Stimulated activated effector memory CD8-positive, alpha-beta T cell treated with anti-CD3 and anti-CD28 coated beads, Interleukin-12 subunit alpha, Interleukin-12 subunit beta, amount 100 ng/mL, for 72 hours (primary cell): ENCODE results near the gene PRPF40B.
A peak's percentile ranks its signal among the peaks of the same experiment; 100 is the strongest.

Experiments
- ATAC-seq: fragments of 150-1000 bp; cut with Tn5 transposase; 2 replicates; pipeline ENCODE4 v1.10.0; 2021
- DNase-seq, 2 donors: peaks; one replicate each; pipeline ENCODE4 v3.0.0; 2021 to 2022; ENCODE audit warnings: low spot score in 2 of 2
- H3K27ac Mint-ChIP-seq: one replicate; pipeline ENCODE4 v1.8.0; 2022; ENCODE audit warnings: mild to moderate bottlenecking, mixed read lengths
- H3K36me3 Mint-ChIP-seq: one replicate; pipeline ENCODE4 v1.8.0; 2022; ENCODE audit warnings: mild to moderate bottlenecking, mixed read lengths
- H3K4me1 Mint-ChIP-seq: one replicate; pipeline ENCODE4 v1.8.0; 2022; ENCODE audit warnings: mixed read lengths
- H3K4me3 Mint-ChIP-seq: one replicate; pipeline ENCODE4 v1.8.0; 2022; ENCODE audit warnings: mild to moderate bottlenecking, mixed read lengths
- H3K9me3 Mint-ChIP-seq: one replicate; pipeline ENCODE4 v1.8.0; 2022; ENCODE audit warnings: mixed read lengths

Gene PRPF40B

GRCh38 chr12:49623142-49623904 is at the start of gene PRPF40B:
Gene PRPF40B, plus strand, starts transcription at chr12:49623561. Its CDS starts 30 bp downstream, at chr12:49623591.
- Mint-ChIP-seq H3K36me3 (peaks cover 9% of the 10 kb centered on the region), H3K27ac (peak within 1 kb of the TSS; percentile 83), H3K9me3 (no peaks in the 10 kb centered on the region), H3K4me3 (peak within 1 kb of the TSS; percentile 76), H3K4me1 (peaks cover 19% of the 10 kb centered on the region)
- ATAC-seq (peak; percentile 88), DNase-seq (peak; percentile 81 to 89)

DNA sequence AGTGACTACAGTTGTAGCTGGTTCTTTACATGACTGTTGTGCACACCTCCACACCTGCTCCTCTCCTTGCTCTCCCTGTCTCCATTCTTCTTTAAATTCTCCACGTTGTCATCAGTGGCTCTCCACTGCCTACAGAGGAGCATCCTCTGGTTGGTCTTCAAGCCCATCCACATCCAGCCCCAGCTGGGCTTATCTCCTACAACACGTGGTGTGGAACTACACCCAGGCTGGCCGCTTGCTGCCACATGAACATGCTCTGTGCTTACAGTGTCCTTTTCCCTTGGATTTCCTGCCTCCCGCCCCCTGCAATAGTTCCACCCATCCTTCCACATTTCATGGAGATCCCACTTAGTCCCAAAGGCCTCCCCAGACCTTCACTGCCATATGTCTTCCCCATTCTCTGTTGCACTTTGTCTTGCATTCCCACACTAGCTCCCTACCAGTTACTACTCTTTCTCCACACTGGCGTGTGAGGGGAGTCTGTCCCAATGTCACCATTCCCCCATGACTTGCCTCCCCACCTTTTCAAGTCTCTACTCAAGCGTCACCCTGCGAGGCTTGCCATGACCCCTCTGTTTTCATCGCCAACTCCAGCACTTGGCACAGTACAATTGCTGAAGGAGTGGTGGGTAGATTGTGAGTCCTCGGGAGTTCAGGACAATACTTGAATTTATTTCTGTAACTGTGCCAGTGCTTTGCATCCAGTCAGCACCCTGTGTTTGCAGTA is 45.6 kb upstream of the PRPF40B start:
- Mint-ChIP-seq H3K36me3 (peaks cover 21% of the 10 kb centered on the region), H3K4me1 (peaks cover 39% of the 10 kb centered on the region), H3K27ac (peak overlapping the region; percentile 17), H3K4me3 (no peak overlapping the region), H3K9me3 (no peaks in the 10 kb centered on the region)
- ATAC-seq (no peak), DNase-seq (no peak)

GRCh38 chr12:49578471-49579112 is 44.8 kb upstream of the PRPF40B start:
- no peaks in the 10 kb centered on the region for H3K9me3 Mint-ChIP-seq
- H3K36me3 Mint-ChIP-seq: peaks cover 19% of the 10 kb centered on the region
- H3K4me3 Mint-ChIP-seq: no peak overlapping the region
- H3K4me1 Mint-ChIP-seq: peaks cover 40% of the 10 kb centered on the region
- ATAC-seq (no peak), DNase-seq (no peak)
- no peak overlapping the region for H3K27ac Mint-ChIP-seq

DNA sequence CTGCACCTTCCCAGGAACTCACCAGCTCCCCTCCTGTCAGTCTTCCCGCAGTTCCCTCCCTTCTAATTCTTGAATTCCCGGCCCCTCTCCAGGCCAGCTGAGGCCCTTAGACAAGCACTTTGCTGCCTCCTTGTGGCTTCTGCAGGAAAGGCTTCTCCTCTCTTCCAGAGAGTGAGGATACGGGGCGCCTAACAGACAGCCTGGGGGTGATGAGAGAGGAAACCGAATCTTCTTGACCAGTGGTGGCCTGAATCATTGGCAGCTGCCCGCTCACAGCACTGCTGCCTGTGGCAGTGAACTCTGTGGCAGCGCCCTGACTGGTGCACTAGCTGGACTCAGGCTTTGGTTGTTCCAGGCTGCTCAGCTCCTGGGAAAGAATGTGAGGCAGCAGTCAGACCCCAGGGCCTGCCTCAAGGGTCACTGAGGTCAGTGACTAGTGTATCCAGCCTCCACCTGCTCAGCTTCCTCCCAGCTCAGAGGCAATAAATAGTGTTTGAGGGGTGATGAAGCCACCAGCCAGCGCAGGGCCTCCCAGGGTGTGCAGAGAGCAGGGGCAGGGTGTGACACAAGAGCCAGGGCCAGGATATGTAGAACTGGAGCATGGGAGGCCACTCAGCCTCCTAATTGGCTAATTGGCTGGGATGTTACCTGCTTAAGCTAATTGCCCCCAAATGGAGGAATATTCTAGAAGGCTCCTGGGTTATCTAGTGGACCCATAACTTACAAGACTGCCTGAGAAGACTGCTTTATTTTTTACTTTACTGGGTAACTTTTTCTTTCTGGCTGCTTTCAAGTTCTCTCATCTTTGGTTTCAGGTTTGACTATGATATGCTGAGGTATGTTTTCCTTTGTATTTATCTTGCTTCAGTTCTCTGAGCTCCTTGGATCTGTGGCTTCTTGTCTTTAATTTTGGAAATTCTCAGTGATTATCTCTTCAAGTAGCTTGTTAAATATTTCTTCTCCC is 42.5 kb upstream of the PRPF40B start:
- peaks cover 40% of the 10 kb centered on the region for H3K4me1 Mint-ChIP-seq
- ATAC-seq (peak; percentile 77), DNase-seq (peak; percentile 30 to 74)
- H3K9me3 Mint-ChIP-seq: no peaks in the 10 kb centered on the region
- peak overlapping the region; percentile 48 for H3K27ac Mint-ChIP-seq
- H3K36me3 Mint-ChIP-seq: no peaks in the 10 kb centered on the region
- no peak overlapping the region for H3K4me3 Mint-ChIP-seq

GRCh38 chr12:49582201-49582600 is 41.2 kb upstream of the PRPF40B start:
- Mint-ChIP-seq H3K4me3 (no peak overlapping the region), H3K27ac (peak overlapping the region; percentile 48), H3K36me3 (no peaks in the 10 kb centered on the region), H3K9me3 (no peaks in the 10 kb centered on the region), H3K4me1 (peaks cover 34% of the 10 kb centered on the region)
- no peak for ATAC-seq
- DNase-seq: no peak

DNA sequence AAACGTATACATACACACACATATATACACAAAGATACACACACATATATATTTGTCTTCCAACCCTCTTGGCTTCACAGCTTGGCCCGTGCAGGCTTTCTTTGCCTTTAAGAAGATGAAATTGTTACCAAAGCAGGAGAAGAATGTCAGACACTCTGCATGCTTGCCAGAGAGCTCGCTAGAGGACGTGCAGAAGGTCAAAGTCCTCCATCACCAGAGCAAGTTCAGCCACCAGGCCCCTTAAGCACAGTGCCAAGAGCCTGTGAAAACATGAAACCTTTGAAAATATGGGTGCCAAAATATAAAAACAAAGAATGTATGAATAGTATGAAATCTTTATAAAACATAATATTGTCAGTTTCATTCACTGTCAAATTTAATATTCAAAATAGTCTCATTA is 40.5 kb upstream of the PRPF40B start:
- DNase-seq (no peak), ATAC-seq (no peak)
- Mint-ChIP-seq H3K9me3 (no peaks in the 10 kb centered on the region), H3K4me3 (no peak overlapping the region), H3K4me1 (peaks cover 30% of the 10 kb centered on the region), H3K27ac (no peak overlapping the region), H3K36me3 (no peaks in the 10 kb centered on the region)

DNA sequence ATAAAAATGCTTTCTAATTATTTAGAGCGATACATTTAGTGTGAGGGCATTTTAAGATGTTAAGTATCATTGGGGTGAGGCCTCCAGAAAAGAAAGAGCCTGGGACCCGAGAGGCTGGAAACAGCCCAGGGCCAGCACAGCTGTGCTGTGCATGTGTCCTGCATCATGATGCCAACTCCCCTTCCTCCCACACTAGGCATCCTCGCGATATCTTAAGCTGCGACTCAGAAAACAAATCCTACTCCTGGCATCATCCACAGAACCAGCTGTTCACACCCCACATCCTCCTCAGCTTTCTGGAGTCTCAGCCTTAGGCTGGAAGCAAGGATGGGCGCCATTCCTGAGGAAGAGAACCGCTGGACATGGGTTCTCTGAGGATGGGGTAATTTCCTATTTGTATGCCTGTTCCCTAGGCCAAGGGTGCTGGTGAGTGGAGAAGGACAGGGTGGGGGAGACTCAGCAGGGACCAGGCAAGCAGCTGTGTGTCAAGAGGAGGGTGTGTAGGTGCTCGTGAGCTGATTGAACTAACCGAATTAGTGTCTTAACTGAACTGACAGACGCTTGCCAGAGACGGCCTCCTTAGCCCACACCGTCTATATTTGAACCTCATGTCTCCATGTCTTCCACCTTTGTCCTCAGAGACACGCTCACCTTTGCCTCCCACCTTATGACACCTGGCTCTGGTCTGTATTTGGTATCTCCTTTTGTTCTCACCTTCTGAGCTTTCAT is 39.8 kb upstream of the PRPF40B start:
- H3K27ac Mint-ChIP-seq: no peak overlapping the region
- DNase-seq (no peak), ATAC-seq (no peak)
- no peak overlapping the region for H3K4me3 Mint-ChIP-seq
- peaks cover 28% of the 10 kb centered on the region for H3K4me1 Mint-ChIP-seq
- no peaks in the 10 kb centered on the region for H3K9me3 Mint-ChIP-seq
- no peaks in the 10 kb centered on the region for H3K36me3 Mint-ChIP-seq

GRCh38 chr12:49584591-49584990 is 38.8 kb upstream of the PRPF40B start:
- no peak for DNase-seq
- Mint-ChIP-seq H3K9me3 (no peaks in the 10 kb centered on the region), H3K4me1 (peaks cover 28% of the 10 kb centered on the region), H3K4me3 (no peak overlapping the region), H3K36me3 (no peaks in the 10 kb centered on the region), H3K27ac (peak overlapping the region; percentile 75)
- ATAC-seq: no peak

DNA sequence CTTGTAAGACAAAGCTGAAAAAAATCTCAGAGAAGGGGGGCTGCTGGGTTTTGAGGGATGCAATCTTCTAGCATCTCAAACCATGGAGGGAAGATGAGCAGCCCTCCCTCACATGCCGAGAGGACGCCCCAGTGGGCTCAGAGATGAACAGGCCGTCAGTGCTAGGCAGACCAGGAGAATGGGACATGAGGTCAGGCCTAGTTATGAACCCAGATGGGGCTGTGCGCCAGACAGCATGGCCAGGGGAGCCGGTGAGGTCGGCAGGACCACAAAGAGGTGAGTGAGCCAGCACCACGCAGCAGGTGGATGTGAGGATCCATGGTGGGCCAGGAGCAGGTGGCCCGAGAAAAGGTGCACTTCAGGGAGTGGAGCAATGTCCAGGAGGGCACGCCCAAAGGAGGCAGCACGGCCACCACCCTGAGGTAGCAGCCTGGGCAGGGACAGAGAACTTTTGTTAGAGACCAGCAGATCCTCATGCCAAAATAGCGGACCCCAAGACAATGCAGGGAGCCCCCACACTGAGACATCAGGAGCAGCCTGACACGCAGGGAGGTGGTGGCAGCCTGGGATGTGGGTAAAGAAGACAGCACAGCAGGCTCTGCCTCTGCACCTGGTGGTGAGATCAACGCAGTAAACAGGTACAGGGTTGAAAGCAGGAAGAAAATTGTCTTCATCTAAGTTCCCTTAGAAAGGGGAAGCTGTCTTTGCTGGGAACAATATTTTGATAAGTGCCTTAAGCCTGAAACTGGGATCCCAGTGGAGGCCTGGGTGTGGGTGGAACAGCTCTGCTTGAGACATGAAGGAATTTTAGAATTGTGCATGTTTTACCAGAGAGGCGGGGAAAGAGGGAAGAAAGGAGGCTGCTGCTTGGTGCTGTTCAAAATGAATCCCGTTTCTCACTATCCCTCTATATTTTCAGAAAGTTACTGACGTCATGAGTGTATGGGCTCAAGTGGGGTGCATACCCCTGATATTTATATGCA is 37.6 kb upstream of the PRPF40B start:
- Mint-ChIP-seq H3K36me3 (no peaks in the 10 kb centered on the region), H3K4me3 (no peak overlapping the region)

GRCh38 chr12:49587174-49587908 is 36.0 kb upstream of the PRPF40B start:
- Mint-ChIP-seq H3K4me1 (peaks cover 5% of the 10 kb centered on the region), H3K9me3 (no peaks in the 10 kb centered on the region), H3K4me3 (no peak overlapping the region), H3K27ac (no peak overlapping the region), H3K36me3 (no peaks in the 10 kb centered on the region)
- no peak for ATAC-seq
- no peak for DNase-seq

More for the DNA sequence above, 37.6 kb upstream of the PRPF40B start:
- peaks cover 21% of the 10 kb centered on the region for H3K4me1 Mint-ChIP-seq
- DNase-seq (no peak), ATAC-seq (no peak)
- H3K27ac Mint-ChIP-seq: peak overlapping the region; percentile 75
- no peaks in the 10 kb centered on the region for H3K9me3 Mint-ChIP-seq

GRCh38 chr12:49588281-49588680 is 35.1 kb upstream of the PRPF40B start:
- H3K27ac Mint-ChIP-seq: no peak overlapping the region
- no peaks in the 10 kb centered on the region for H3K36me3 Mint-ChIP-seq
- ATAC-seq (no peak), DNase-seq (no peak)
- no peaks in the 10 kb centered on the region for H3K9me3 Mint-ChIP-seq
- H3K4me3 Mint-ChIP-seq: no peak overlapping the region
- H3K4me1 Mint-ChIP-seq: no peaks in the 10 kb centered on the region

- H3K4me3 Mint-ChIP-seq: no peak overlapping the region
- DNase-seq (no peak), ATAC-seq (no peak)
- no peaks in the 10 kb centered on the region for H3K4me1 Mint-ChIP-seq
- H3K36me3 Mint-ChIP-seq: no peaks in the 10 kb centered on the region
- H3K27ac Mint-ChIP-seq: peak overlapping the region; percentile 32
- H3K9me3 Mint-ChIP-seq: no peaks in the 10 kb centered on the region
Observed at GRCh38 chr12:49588721-49589516, 34.4 kb upstream of the PRPF40B start.
